Posterior cingulate gyrus (tissue), 11 donors: ENCODE results near the gene PLA2R1.
A peak's percentile ranks its signal among the peaks of the same experiment; 100 is the strongest.

Experiments used
- DNase-seq, 10 donors: peaks; one replicate each; pipeline versions ENCODE4 v3.0.0 to v3.0.0-alpha.2; 2020 to 2021; ENCODE audit warnings: mixed read lengths in 3 of 10
- intact Hi-C: fragments of 100-400 bp; cut with DNase I; formaldehyde crosslinking; loops from one replicate; pipeline ENCODE4 v1.15.1; 2023

The PLA2R1 gene

DNA sequence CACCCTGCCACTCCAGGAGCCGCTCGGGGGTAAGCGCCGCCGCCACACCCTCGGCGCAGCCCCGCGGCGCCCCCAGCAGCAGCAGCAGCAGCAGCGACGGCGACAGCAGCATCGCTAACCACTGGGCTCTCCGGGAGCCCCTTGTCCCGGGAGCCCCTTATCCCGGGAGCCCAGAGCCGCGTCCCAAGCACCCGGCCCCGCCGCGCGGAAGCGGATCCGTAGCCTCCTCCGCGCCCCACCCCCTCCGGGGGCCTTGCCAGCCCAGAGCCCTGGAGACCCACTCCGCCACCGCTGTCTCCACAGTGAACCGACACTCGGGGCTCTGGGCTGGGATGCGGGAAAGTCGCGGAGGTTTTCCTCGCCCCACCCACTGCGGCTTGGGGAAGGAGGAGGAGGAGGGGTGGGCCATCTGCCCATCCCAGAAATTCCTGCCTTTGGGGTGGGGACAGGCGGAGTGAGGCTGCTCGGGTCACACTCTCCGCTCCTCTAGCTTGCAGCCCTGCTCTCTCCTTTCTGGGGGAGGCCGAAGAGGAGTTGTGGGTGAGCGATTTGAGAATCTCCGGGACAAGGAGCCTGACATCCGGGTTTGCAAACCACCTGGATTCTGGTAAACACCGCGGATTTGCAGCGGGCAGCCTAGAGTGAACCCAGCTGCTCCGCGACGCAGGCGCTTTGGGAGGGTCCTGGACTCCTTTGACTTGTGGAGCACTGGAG is at the start of gene PLA2R1:
TSS of gene PLA2R1 (minus strand) at position 324 of the 714 bp plus-strand sequence. CDS start at position 112, 212 bp downstream.
- DNase-seq: peak in 8 of 10 donors; percentile 16 to 87 (median 41)
- intact Hi-C loops: no loop called here

DNA sequence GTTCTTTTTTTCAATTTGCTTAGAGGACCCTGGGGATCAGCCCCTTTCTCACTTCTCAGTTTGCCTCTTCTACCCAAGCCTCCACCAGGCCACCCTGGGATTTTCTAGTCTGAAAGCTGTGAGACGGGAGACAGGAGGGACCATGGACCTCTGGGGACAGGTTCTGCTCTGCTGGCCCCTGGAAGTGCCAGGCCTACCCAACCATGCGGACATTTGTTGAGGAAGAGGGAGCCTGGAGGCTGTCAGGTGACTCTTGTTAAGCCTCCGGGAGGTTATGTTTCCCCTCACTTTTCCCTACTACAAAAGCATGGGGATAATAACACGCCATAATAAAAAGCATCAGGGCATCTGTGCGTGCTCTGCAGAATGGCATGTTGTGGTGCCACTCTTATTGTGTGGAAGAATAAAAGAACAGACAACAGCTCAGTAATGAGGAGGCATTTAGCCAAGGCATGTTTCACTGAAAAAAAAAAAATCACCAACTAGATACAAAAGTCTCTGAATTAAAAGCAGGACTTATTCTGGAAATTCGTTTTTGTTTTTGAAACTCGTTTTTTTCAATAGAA is 48.3 kb upstream of the PLA2R1 start:
- intact Hi-C loops: loop anchor here (5.0 kb wide), 2 partner anchors 102 to 882 kb away; no protein-coding TSS in a partner anchor
- no peak for DNase-seq

GRCh38 chr2:160109939-160110673 is 47.7 kb upstream of the PLA2R1 start:
- intact Hi-C loops: loop anchor here (5.0 kb wide), 2 partner anchors 102 to 882 kb away; no protein-coding TSS in a partner anchor

DNA sequence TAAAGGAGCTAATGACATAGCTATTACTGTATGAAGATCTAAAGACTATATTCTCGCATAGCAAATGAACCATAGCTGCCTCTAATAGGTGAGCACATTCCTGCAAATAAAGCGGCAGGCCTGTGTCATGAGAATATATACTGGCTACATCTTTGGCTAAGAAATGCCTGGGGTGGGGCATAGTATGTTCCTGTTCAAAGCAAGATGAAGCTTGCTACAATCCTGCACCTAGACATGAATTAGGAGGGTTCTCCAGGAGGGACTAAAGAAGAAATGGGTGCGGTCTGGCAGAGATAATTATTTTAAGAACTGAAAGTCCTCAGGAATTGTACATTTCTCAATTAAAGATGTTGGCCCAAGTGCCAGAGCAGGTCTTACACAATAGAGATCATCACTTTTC is 46.8 kb upstream of the PLA2R1 start:
- no peak for DNase-seq
- intact Hi-C loops: no loop called here

More at GRCh38 chr2:160109939-160110673, 47.7 kb upstream of the PLA2R1 start:
- peak in 6 of 10 donors; percentile 35 to 93 (median 43) for DNase-seq

DNA sequence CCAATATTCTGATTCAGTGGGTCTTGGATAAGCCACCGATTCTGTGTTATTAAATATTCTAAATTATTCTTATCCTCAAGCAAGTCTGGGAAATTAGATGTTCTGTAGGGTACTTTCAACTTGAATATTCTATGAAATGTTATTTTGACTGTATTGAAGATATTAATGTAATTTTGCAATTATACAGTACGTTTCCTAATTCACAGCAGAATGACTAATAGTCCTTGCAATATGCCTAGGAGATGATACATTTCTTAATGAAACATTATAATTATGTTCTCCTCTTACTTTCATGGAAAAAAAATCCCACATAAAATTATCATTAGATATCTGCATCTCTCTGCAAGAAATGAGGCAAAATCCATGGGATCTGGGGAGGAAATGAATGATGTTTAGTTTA is 46.2 kb upstream of the PLA2R1 start:
- intact Hi-C loops: no loop called here
- no peak for DNase-seq

DNA sequence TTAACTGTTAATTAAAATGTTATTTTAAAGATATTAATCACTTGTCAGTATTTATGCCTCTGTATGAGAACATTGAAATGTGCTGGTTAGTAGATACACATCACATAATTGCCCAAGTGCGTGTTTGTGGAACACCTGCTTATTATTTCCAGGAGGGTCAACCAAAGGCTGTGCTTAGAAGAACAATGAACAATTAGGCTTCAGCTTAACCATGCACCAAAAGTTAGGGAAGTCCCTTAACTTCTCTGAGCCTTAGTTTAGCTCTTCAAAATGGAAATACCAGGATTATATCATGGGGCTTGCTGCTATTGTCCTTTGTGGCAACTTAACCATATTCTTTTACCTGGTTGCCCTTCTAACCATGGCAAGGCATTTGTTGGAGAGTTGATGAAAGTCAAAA is 43.0 kb upstream of the PLA2R1 start:
- intact Hi-C loops: no loop called here
- DNase-seq: no peak

DNA sequence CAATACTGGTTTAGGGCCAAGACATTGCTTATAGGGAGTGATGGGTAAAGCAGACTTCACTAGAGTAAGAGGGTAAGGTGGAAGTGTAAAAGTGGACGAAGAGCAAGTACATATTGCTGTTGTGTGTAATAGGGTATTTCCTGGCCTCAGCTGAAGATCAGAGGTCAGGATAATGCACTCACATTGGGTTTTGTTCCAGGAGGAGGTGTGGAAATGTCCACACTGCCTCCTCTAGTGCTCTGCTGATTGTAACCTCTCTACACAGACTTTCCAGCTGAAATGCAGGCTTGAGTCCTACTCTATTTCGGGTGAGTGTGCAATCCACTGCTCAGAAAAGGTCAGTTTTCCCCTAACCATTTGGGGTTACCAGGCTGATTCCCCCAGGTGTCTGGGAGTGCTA is 41.7 kb upstream of the PLA2R1 start:
- DNase-seq: no peak
- intact Hi-C loops: no loop called here

GRCh38 chr2:160097326-160097725 is 34.9 kb upstream of the PLA2R1 start:
- intact Hi-C loops: no loop called here
- no peak for DNase-seq

DNA sequence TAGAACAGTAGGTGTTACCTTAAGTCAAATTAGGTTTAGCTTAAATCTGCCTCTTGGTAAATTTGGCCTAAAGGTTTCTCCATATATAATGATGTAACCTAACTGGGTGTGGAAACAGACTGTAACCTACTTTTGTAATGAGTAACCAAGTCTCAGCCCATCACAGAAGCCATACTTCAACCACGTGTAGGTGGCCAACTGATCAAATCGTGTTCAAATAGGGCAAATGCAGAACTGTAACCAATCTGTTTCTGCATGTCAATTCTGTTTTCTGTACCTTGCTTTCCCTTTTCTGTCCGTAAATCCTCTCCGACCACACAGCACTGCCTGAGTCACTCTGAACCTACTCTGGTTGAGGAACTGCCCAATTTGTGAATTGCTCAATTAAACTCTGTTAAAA is 34.0 kb upstream of the PLA2R1 start:
- intact Hi-C loops: no loop called here
- no peak for DNase-seq

DNA sequence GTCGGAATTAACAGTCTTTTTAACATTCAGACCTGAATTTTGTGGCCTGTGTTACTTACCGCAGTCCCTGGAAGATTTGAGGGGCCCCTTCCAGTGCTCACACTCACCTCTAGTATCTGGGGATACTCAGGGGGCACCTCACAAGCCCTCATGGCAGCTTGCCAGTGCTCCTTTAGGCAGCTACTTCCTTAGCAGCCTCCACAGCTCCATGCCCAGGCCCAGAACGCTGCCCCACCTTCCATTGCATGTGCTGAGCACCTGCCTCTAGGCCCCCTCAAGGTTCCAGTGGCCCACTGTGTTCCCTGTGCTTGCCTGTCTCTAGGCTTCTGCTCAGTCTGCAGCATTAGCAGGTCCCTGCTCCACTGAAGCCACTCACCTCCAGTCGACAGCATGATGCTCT is 30.0 kb upstream of the PLA2R1 start:
- intact Hi-C loops: no loop called here
- DNase-seq: no peak

- no peak for DNase-seq
- intact Hi-C loops: no loop called here
These were observed 29.0 kb upstream of the PLA2R1 start for GRCh38 chr2:160091381-160091780.

- DNase-seq: no peak
- intact Hi-C loops: no loop called here
These were observed 25.7 kb upstream of the PLA2R1 start for GRCh38 chr2:160087854-160088745.

- no peak for DNase-seq
- intact Hi-C loops: no loop called here
These were observed 23.2 kb upstream of the PLA2R1 start for GRCh38 chr2:160085662-160086061.

GRCh38 chr2:160077912-160078810 is 15.7 kb upstream of the PLA2R1 start:
- no peak for DNase-seq
- intact Hi-C loops: no loop called here

GRCh38 chr2:160076914-160077313 is 14.5 kb upstream of the PLA2R1 start:
- no peak for DNase-seq
- intact Hi-C loops: no loop called here

GRCh38 chr2:160076241-160076640 is 13.8 kb upstream of the PLA2R1 start:
- intact Hi-C loops: no loop called here

DNA sequence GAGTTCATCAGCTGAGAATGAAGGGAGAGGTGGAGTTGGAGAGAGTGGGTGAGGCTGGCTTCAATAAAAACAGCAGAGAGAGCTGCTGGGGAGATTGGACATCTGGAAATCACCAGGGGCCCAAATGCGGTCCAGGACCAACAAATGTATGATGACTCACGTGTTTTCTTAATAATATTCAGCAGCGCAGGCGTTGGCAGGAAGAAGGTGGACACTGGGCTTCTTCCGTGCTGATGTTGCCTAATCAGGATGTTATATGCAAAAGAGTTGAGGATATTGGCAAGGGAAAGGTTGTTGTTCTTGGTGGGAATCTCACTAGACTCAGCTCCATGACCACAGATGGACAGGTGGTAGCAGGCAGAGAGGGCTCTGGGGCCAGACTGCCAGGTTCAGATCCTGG is 12.8 kb upstream of the PLA2R1 start:
- no peak for DNase-seq
- intact Hi-C loops: no loop called here

More at GRCh38 chr2:160076241-160076640, 13.8 kb upstream of the PLA2R1 start:
- DNase-seq: no peak

DNA sequence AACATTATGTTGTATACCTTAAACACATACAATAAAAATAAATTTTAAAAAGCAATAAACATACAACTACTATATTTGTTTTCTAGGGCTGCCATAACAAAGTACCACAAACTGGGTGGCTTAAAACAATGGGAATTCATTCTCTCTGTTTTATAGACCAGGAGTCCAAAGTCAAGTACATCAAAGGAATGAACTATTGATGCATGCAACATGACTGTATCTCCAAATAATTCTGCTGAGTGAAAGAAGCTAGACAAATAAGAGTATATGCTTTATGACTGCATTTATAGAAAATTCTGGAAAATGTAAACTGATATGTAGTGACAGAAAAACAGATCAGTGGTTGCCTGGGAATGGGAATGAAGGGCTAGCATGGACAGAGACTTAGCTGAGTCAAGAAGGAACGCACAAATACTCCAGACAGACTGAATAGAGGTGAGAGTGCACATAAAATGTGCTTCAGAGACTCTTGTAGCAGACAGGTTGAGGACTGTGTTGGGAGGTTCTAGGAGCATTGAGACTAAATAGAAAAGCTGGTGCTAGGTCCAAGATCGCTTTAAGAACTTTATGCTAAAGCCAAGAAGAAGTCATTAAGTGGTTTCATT is 11.0 kb upstream of the PLA2R1 start:
- no peak for DNase-seq
- intact Hi-C loops: no loop called here

DNA sequence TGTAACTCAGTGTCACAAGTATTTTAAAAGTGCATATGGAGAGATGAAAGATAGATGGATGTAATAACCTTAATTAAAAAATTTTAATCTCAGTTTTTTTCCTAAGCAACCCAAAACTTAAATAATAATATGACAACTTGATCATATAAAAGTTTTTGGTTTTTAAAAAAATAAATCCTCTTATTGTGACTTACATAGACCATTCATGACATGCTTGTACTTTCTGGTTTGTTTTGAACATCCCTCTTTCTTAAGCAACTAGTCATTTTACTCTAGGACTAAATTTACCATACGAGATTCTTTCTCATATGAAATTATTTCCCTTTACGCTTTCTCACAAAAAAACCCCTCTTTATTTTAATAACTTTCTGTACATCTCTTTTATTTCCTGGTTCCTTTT is 6.5 kb upstream of the PLA2R1 start:
- no peak for DNase-seq
- intact Hi-C loops: no loop called here
